ENCODE measurements around the gene TMEM253.

DNA sequence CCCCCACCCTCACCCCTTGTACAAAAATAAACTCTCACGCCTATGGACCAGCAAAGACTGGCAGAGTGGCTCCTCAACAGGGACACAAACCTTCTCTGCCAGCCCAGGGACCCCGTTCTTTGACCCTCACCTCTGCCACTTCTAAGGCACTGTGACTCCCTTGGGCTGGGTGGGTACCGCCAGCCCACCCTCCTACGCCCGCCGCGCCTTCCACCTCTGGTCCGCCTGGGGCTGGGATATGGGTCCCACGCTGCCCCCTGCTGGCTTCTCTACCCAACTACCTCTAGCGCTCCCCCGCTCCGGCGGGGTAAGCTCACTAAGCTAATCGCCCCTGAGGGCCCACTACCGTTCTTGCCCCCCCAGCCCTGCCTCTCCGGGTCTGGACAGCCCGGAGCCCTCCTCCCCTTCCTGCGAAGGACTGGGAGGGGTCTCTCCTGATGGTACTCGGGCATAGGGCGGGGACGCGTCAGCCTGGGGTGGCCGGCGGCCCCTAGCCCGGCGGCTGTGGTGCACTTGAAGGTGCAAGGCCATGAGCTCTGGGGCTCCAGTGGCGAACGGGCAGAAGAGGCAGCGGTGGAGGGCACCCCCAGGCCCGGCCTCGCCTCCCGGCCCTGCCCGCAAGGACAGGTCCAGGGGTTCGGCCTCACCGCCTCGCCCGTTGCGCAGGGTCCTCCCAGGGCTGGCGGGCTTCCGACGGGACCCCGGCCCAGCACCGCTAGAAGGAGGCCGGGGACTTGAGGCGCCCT is 10.5 kb upstream of the TMEM253 start:
- TF ChIP-seq CTCF (IDR thresholded peaks at IDR 0.05): no peak
- no peak for TF ChIP-seq POLR2A (IDR thresholded peaks at IDR 0.05)

Measured in lower leg skin (tissue), 3 donors.